ENCODE results near the gene LPIN3.

Gene LPIN3, protein sequence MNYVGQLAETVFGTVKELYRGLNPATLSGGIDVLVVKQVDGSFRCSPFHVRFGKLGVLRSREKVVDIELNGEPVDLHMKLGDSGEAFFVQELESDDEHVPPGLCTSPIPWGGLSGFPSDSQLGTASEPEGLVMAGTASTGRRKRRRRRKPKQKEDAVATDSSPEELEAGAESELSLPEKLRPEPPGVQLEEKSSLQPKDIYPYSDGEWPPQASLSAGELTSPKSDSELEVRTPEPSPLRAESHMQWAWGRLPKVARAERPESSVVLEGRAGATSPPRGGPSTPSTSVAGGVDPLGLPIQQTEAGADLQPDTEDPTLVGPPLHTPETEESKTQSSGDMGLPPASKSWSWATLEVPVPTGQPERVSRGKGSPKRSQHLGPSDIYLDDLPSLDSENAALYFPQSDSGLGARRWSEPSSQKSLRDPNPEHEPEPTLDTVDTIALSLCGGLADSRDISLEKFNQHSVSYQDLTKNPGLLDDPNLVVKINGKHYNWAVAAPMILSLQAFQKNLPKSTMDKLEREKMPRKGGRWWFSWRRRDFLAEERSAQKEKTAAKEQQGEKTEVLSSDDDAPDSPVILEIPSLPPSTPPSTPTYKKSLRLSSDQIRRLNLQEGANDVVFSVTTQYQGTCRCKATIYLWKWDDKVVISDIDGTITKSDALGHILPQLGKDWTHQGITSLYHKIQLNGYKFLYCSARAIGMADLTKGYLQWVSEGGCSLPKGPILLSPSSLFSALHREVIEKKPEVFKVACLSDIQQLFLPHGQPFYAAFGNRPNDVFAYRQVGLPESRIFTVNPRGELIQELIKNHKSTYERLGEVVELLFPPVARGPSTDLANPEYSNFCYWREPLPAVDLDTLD

DNA sequence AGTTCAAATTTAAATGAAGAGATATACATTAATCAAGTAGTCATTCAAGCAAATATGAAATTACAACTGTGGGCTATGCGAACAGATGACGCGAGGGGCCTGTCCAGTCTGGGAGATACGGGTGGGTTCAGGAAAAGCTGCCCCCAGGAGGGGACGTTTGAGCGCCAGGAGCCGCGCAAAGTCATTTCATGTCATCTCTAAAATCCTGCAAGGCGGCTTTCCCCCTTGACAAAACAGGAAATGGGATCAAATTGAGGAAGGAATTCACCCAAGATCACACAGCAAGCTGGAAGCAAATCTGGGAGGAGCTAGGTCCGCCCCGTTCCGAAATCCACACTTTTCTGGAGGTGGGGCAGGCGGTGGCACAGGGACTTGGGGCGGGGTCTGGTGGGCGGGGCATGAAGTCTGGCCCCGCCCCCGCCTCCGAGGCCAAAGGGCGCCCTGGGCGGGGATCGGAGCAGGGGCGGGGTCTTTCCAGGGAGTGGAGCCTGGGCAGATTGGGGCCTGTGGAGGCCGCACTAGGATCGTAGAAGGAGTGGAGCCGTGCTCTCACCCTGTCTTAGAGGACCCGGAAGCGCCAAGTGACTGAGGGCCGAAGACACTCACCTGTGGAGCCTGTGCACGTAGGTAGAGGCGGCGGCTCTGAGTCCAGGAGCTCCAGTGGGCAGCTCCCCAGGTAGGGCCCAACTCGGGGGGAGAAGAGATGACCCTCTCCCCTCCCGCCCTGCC, at the start of gene LPIN3:
TSS of gene LPIN3 (plus strand) at position 495 of the 729 bp plus-strand sequence. CDS start 4,983 bp downstream, outside the sequence.
- DNase-seq (ENCODE audit: insufficient read length, low spot score): no peak
- TF ChIP-seq, protein P1, sequence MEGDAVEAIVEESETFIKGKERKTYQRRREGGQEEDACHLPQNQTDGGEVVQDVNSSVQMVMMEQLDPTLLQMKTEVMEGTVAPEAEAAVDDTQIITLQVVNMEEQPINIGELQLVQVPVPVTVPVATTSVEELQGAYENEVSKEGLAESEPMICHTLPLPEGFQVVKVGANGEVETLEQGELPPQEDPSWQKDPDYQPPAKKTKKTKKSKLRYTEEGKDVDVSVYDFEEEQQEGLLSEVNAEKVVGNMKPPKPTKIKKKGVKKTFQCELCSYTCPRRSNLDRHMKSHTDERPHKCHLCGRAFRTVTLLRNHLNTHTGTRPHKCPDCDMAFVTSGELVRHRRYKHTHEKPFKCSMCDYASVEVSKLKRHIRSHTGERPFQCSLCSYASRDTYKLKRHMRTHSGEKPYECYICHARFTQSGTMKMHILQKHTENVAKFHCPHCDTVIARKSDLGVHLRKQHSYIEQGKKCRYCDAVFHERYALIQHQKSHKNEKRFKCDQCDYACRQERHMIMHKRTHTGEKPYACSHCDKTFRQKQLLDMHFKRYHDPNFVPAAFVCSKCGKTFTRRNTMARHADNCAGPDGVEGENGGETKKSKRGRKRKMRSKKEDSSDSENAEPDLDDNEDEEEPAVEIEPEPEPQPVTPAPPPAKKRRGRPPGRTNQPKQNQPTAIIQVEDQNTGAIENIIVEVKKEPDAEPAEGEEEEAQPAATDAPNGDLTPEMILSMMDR (IDR thresholded peaks at IDR 0.05; ENCODE audit: insufficient read depth, missing control alignments): peak; percentile 7
- no peak for FAIRE-seq

- DNase-seq (ENCODE audit: insufficient read length, low spot score): no peak
- TF ChIP-seq, protein P1 (IDR thresholded peaks at IDR 0.05; ENCODE audit: insufficient read depth, missing control alignments): no peak
- no peak for FAIRE-seq
Observed at GRCh38 chr20:41293269-41294037, 47.2 kb upstream of the LPIN3 start.

GRCh38 chr20:41299899-41300298, 40.7 kb upstream of the LPIN3 start:
- FAIRE-seq (no peak), DNase-seq (ENCODE audit: insufficient read length, low spot score) (no peak)
- TF ChIP-seq, protein P1 (IDR thresholded peaks at IDR 0.05; ENCODE audit: insufficient read depth, missing control alignments): no peak

DNA sequence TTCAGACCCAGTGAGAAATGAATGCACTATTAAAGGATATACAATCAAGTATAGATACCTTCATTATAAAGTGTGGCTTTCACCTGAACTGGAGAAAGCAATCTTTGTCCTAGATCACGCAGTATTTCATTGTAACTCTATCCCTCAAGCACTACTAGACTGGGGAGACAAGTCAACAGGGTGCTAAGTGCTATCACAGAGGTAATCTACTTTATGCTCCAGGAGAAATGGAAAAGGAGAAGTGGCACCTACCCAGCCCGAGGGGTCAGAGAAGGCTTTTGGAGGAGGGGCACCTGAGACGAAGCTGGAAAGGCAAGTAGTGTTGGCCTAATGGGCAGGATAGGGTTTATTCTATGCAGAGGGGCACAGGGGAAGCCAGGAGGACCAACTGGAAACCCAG, 40.2 kb upstream of the LPIN3 start:
- DNase-seq (ENCODE audit: insufficient read length, low spot score) (no peak), FAIRE-seq (no peak)
- TF ChIP-seq, protein P1 (IDR thresholded peaks at IDR 0.05; ENCODE audit: insufficient read depth, missing control alignments): no peak

DNA sequence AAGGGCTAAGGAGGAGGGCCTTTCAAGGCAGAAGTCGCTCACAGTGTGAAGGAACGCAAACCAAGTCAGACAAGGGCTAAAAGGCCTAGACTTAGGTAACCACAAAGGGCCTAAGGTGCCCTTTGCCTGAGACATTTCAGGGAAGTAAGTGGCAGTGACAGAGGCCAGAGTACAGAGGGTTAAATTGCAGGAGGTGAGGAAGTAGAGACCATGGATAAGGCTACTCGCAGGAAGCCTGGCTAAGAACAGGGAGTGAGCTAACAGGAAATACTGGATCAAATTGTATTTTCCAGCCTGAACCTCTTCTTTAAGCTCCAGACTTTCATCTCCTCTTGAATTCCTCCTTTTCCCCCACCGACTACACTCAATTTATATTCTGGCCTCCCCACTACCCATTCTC, 39.7 kb upstream of the LPIN3 start:
- DNase-seq (ENCODE audit: insufficient read length, low spot score) (no peak), FAIRE-seq (no peak)
- TF ChIP-seq, protein P1 (IDR thresholded peaks at IDR 0.05; ENCODE audit: insufficient read depth, missing control alignments): no peak

DNA sequence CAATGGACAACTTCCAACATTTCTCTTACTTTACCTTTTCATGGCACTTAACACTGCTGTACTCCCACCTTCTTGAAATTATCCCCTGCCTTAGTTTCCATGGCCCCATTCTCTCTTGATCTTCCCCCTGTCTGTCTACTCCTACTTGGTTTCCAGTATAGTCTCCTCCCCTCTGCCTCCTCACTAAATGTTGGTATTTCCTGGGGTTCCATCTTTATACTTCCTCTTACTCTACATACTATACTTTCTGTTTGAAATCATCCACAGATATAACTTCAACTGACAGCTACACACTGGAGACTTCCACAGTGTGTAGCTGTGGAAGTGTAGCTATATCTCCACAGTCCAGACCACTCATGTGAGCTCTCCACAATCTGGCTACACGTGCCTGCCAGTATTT, 36.6 kb upstream of the LPIN3 start:
- TF ChIP-seq, protein P1 (IDR thresholded peaks at IDR 0.05; ENCODE audit: insufficient read depth, missing control alignments): no peak
- FAIRE-seq (no peak), DNase-seq (ENCODE audit: insufficient read length, low spot score) (no peak)

All from D721Med (cell line).